ENCODE results near the gene TAPT1. TPM values are rescaled to one million over a fixed set of nuclear protein-coding genes. Genes with fewer than 3 reads are reported as not detected.

The TAPT1 gene
- total and polyA plus RNA-seq, 2 of the 13 experiments (the other 11 are each of a cell fraction or from before 2014, with no cell fraction given): 24.5 to 25.3 TPM

- TF ChIP-seq ZNF318 (CRISPR knock-in tag; IDR thresholded peaks at IDR 0.05): no peak
- TF ChIP-seq ZNF704 (CRISPR knock-in tag; IDR thresholded peaks at IDR 0.05; ENCODE audit: borderline replicate concordance): no peak
- no peak for TF ChIP-seq DZIP1 (CRISPR knock-in tag; IDR thresholded peaks at IDR 0.05)
- TF ChIP-seq ZNF121 (CRISPR knock-in tag; IDR thresholded peaks at IDR 0.05): no peak
- TF ChIP-seq ISL2 (CRISPR knock-in tag; IDR thresholded peaks at IDR 0.05): peak; percentile 94
- TF ChIP-seq MYC (CRISPR knock-in tag; IDR thresholded peaks at IDR 0.05; ENCODE audit: borderline replicate concordance): no peak
- no peak for TF ChIP-seq HOXA5 (CRISPR knock-in tag; IDR thresholded peaks at IDR 0.05)
- no peak for TF ChIP-seq TEAD2 (CRISPR knock-in tag; IDR thresholded peaks at IDR 0.05)
- TF ChIP-seq ZNF124 (CRISPR knock-in tag; IDR thresholded peaks at IDR 0.05): peak; percentile 34; the same call in 1 of the 2 replicates
- no peak for TF ChIP-seq NFKB2 (CRISPR knock-in tag; IDR thresholded peaks at IDR 0.05; ENCODE audit: borderline replicate concordance)
- TF ChIP-seq TCF7L2 (IDR thresholded peaks at IDR 0.05; ENCODE audit: low read depth, low read length): no peak
- no peak for TF ChIP-seq FIP1L1 (IDR thresholded peaks at IDR 0.05; ENCODE audit: borderline replicate concordance, insufficient read depth, low read depth, low read length)
- TF ChIP-seq SCMH1 (CRISPR knock-in tag; IDR thresholded peaks at IDR 0.05; ENCODE audit: borderline replicate concordance): no peak
- no peak for TF ChIP-seq CENPBD1 (CRISPR knock-in tag; IDR thresholded peaks at IDR 0.05; ENCODE audit: borderline replicate concordance, low read depth)
- TF ChIP-seq ZFP90 (CRISPR knock-in tag; IDR thresholded peaks at IDR 0.05; ENCODE audit: borderline replicate concordance): no peak
- no peak for TF ChIP-seq E2F5 (CRISPR knock-in tag; conservative IDR thresholded peaks at IDR 0.05)
- TF ChIP-seq MXI1 (IDR thresholded peaks at IDR 0.05; ENCODE audit: borderline replicate concordance, low read depth, low read length): no peak; the same call in 2 of the 3 replicates
Measured at GRCh38 chr4:16140879-16141249, 85.4 kb downstream of the TAPT1 start (continued).

All from HepG2 (cell line).